Spinal cord (tissue), 10 donors: Measurements from ENCODE around the gene RAI2. TPM values are rescaled to one million over a fixed set of nuclear protein-coding genes. Genes with fewer than 3 reads are reported as not detected.

Experiments used
- DNase-seq, 6 donors: peaks; one replicate each; pipeline versions ENCODE4 v3.0.0 to v3.0.0-alpha.2; 2013 to 2015; ENCODE audit warnings: low spot score in 6 of 6, low read depth in 4 of 6
- H3K27ac ChIP-seq: one replicate; pipeline ENCODE4 v1.5.1; 2013; ENCODE audit warnings: low read depth, low read length, control low read depth
- H3K27me3 ChIP-seq: one replicate; pipeline ENCODE4 v1.6.1; 2013; ENCODE audit warnings: low read length; ENCODE audit not compliant: control insufficient read depth, insufficient read depth
- H3K36me3 ChIP-seq: one replicate; pipeline ENCODE4 v1.6.1; 2013; ENCODE audit warnings: low read length; ENCODE audit not compliant: control insufficient read depth, insufficient read depth
- H3K4me1 ChIP-seq: one replicate; pipeline ENCODE4 v1.6.1; 2013; ENCODE audit warnings: low read length; ENCODE audit not compliant: control insufficient read depth, insufficient read depth
- H3K4me3 ChIP-seq: one replicate; pipeline ENCODE4 v1.5.1; 2013; ENCODE audit warnings: low read depth, low read length, control low read depth
- H3K9me3 ChIP-seq: one replicate; pipeline ENCODE4 v1.6.1; 2013; ENCODE audit warnings: low read length; ENCODE audit not compliant: control insufficient read depth, insufficient read depth
- WGBS: methylation state at CpG from one replicate; pipeline ENCODE4 v1.1.5; 2013; ENCODE audit warnings: missing lambda C conversion rate; ENCODE audit not compliant: insufficient coverage; 5-methylcytosine and 5-hydroxymethylcytosine counted together
- polyA plus RNA-seq, 2 donors: library from polyadenylated mRNA; unstranded; fragments of 120-200 nt; gene quantifications; one replicate each; pipeline ENCODE4 v1.2.1, GENCODE V29; 2013; ENCODE audit not compliant: insufficient read length in 2 of 2
- total RNA-seq, 2 donors: library from RNA; depleted of rRNA in 1 of 2; stranded (reverse); fragments of 120-200 nt in 1 of 2; fragments of >200 nt in 1 of 2; gene quantifications; one replicate each; pipeline versions ENCODE4 v1.2.3 to v1.2.4, GENCODE V29; 2013 to 2014
- donor health status: healthy.

Gene RAI2
- total and polyA plus RNA-seq, 4 donors, result 1.8 to 14.5 (median 8.8) TPM

- Histone ChIP-seq H3K27ac (no peak overlapping the region), H3K4me3 (no peak overlapping the region), H3K27me3 (peaks cover 24% of the 10 kb centered on the region), H3K36me3 (no peaks in the 10 kb centered on the region), H3K9me3 (no peaks in the 10 kb centered on the region), H3K4me1 (no peaks in the 10 kb centered on the region)
- WGBS, result 44% methylated on average over 1 of the region's 3 CpGs
- DNase-seq, result no peak
These were observed 29.8 kb downstream of the RAI2 start for GRCh38 chrX:17831255-17831654.

GRCh38 chrX:17830211-17830610 is 30.9 kb downstream of the RAI2 start:
- H3K36me3 ChIP-seq, result no peaks in the 10 kb centered on the region
- WGBS, result no CpG with 5 or more reads among the region's 1 CpG
- H3K27me3 ChIP-seq, result peaks cover 24% of the 10 kb centered on the region
- no peak overlapping the region for H3K4me3 ChIP-seq
- H3K9me3 ChIP-seq, result no peaks in the 10 kb centered on the region
- H3K4me1 ChIP-seq, result no peaks in the 10 kb centered on the region
- DNase-seq, result no peak
- H3K27ac ChIP-seq, result no peak overlapping the region

- no peaks in the 10 kb centered on the region for H3K4me1 ChIP-seq
- no CpG with 5 or more reads among the region's 1 CpG for WGBS
- H3K9me3 ChIP-seq, result no peaks in the 10 kb centered on the region
- H3K27me3 ChIP-seq, result peaks cover 20% of the 10 kb centered on the region
- H3K36me3 ChIP-seq, result no peaks in the 10 kb centered on the region
- no peak overlapping the region for H3K4me3 ChIP-seq
- H3K27ac ChIP-seq, result no peak overlapping the region
- peak in 1 of 6 donors; percentile 40 for DNase-seq
These were observed 31.5 kb downstream of the RAI2 start for GRCh38 chrX:17829566-17829965.

GRCh38 chrX:17828171-17828570 is 32.9 kb downstream of the RAI2 start:
- H3K9me3 ChIP-seq, result no peaks in the 10 kb centered on the region
- H3K27me3 ChIP-seq, result peaks cover 17% of the 10 kb centered on the region
- H3K27ac ChIP-seq, result no peak overlapping the region
- peak in 1 of 6 donors; percentile 45 for DNase-seq
- 71% methylated on average over 1 of the region's 3 CpGs for WGBS
- H3K4me3 ChIP-seq, result no peak overlapping the region
- H3K4me1 ChIP-seq, result no peaks in the 10 kb centered on the region
- no peaks in the 10 kb centered on the region for H3K36me3 ChIP-seq

- no CpG with 5 or more reads among the region's 5 CpGs for WGBS
- Histone ChIP-seq H3K4me1 (no peaks in the 10 kb centered on the region), H3K27me3 (peaks cover 10% of the 10 kb centered on the region), H3K27ac (no peak overlapping the region), H3K4me3 (no peak overlapping the region), H3K9me3 (no peaks in the 10 kb centered on the region), H3K36me3 (no peaks in the 10 kb centered on the region)
- no peak for DNase-seq
These were observed 34.2 kb downstream of the RAI2 start for GRCh38 chrX:17826609-17827496.

- H3K4me3 ChIP-seq, result no peak overlapping the region
- DNase-seq, result no peak
- H3K36me3 ChIP-seq, result no peaks in the 10 kb centered on the region
- WGBS, result 55% methylated on average over 4 of the region's 4 CpGs
- no peaks in the 10 kb centered on the region for H3K4me1 ChIP-seq
- no peaks in the 10 kb centered on the region for H3K9me3 ChIP-seq
- H3K27ac ChIP-seq, result no peak overlapping the region
- H3K27me3 ChIP-seq, result peaks cover 7% of the 10 kb centered on the region
These were observed 36.1 kb downstream of the RAI2 start for GRCh38 chrX:17824980-17825379.

- H3K27ac ChIP-seq, result no peak overlapping the region
- 30% methylated on average over 1 of the region's 2 CpGs for WGBS
- DNase-seq, result no peak
- H3K27me3 ChIP-seq, result peaks cover 5% of the 10 kb centered on the region
- no peaks in the 10 kb centered on the region for H3K36me3 ChIP-seq
- no peaks in the 10 kb centered on the region for H3K9me3 ChIP-seq
- peaks cover 9% of the 10 kb centered on the region for H3K4me1 ChIP-seq
- no peak overlapping the region for H3K4me3 ChIP-seq
These were observed 38.7 kb downstream of the RAI2 start for GRCh38 chrX:17822351-17822750.

GRCh38 chrX:17820100-17820499 is 41.0 kb downstream of the RAI2 start:
- no peaks in the 10 kb centered on the region for H3K9me3 ChIP-seq
- peaks cover 8% of the 10 kb centered on the region for H3K27me3 ChIP-seq
- DNase-seq, result peak in 3 of 6 donors; percentile 23 to 64 (median 57)
- no peaks in the 10 kb centered on the region for H3K36me3 ChIP-seq
- WGBS, result 64% methylated on average over 1 of the region's 3 CpGs
- peaks cover 21% of the 10 kb centered on the region for H3K4me1 ChIP-seq
- H3K4me3 ChIP-seq, result no peak overlapping the region
- H3K27ac ChIP-seq, result no peak overlapping the region

GRCh38 chrX:17818726-17819125 is 42.4 kb downstream of the RAI2 start:
- H3K36me3 ChIP-seq, result no peaks in the 10 kb centered on the region
- peaks cover 21% of the 10 kb centered on the region for H3K4me1 ChIP-seq
- no peaks in the 10 kb centered on the region for H3K9me3 ChIP-seq
- DNase-seq, result no peak
- no peak overlapping the region for H3K4me3 ChIP-seq
- H3K27me3 ChIP-seq, result peaks cover 17% of the 10 kb centered on the region
- 71% methylated on average over 9 of the region's 11 CpGs for WGBS
- H3K27ac ChIP-seq, result no peak overlapping the region

GRCh38 chrX:17817251-17817650 is 43.8 kb downstream of the RAI2 start:
- H3K27ac ChIP-seq, result no peak overlapping the region
- peak in 3 of 6 donors; percentile 20 to 61 (median 58) for DNase-seq
- peaks cover 28% of the 10 kb centered on the region for H3K27me3 ChIP-seq
- WGBS, result 14% methylated on average over 1 of the region's 1 CpG
- peaks cover 21% of the 10 kb centered on the region for H3K4me1 ChIP-seq
- no peak overlapping the region for H3K4me3 ChIP-seq
- H3K9me3 ChIP-seq, result no peaks in the 10 kb centered on the region
- no peaks in the 10 kb centered on the region for H3K36me3 ChIP-seq
